Ishikawa (cell line): Measurements from ENCODE around the gene LSM8.

Experiments used
- CEBPB ChIP-seq: IDR thresholded peaks from 2 replicates; pipeline ENCODE4 v1.6.1; 2012
- CREB1 ChIP-seq: IDR thresholded peaks from 2 replicates; pipeline ENCODE4 v1.6.1; 2012; ENCODE audit warnings: low read depth
- EGR1 ChIP-seq: IDR thresholded peaks from 2 replicates; pipeline ENCODE4 v1.6.1; 2012
- EP300 ChIP-seq: IDR thresholded peaks from 2 replicates; pipeline ENCODE4 v1.6.1; 2012; ENCODE audit warnings: borderline replicate concordance
- FOXM1 ChIP-seq: IDR thresholded peaks from 2 replicates; pipeline ENCODE4 v1.6.1; 2012; ENCODE audit warnings: low read depth, borderline replicate concordance
- NFIC ChIP-seq: IDR thresholded peaks from 2 replicates; pipeline ENCODE4 v1.6.1; 2012
- RAD21 ChIP-seq: IDR thresholded peaks from 2 replicates; pipeline ENCODE4 v1.6.1; 2012; ENCODE audit warnings: low read depth
- TAF1 ChIP-seq: IDR thresholded peaks from 2 replicates; pipeline ENCODE4 v1.6.1; 2012; ENCODE audit warnings: low read depth, mild to moderate bottlenecking
- TCF12 ChIP-seq: IDR thresholded peaks from 2 replicates; pipeline ENCODE4 v1.6.1; 2012; ENCODE audit warnings: low read depth
- YY1 ChIP-seq: IDR thresholded peaks from 2 replicates; pipeline ENCODE4 v1.6.1; 2012; ENCODE audit warnings: low read depth
- TF ChIP-seq, protein P1 (sequence below): IDR thresholded peaks from 2 replicates; pipeline ENCODE4 v1.6.1; 2012; ENCODE audit warnings: low read depth, mild to moderate bottlenecking
- TF ChIP-seq, protein P2 (sequence below): IDR thresholded peaks from 2 replicates; pipeline ENCODE4 v1.6.1; 2012

DNA sequence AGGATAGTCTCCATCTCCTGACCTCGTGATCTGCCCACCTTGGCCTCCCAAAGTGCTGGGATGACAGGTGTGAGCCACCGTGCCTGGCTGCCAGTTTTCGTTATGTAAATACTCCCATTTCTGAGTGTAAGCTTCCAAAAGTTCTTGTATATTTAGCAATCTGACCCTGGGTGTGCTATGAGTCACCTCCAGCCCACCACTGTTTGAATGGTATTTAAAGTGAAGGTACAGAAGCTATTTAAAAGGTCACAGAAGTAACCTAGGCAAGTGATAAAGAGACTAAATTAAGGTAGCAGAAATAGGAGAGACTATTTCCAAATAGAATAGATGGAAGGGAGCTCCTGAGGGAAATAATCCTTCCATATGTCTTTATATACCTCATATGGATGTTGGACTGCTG lies 36.6 kb downstream of the LSM8 start:
- TF ChIP-seq TAF1, result no peak
- TF ChIP-seq EP300, result no peak
- TF ChIP-seq CEBPB, result no peak
- TF ChIP-seq, protein P1, sequence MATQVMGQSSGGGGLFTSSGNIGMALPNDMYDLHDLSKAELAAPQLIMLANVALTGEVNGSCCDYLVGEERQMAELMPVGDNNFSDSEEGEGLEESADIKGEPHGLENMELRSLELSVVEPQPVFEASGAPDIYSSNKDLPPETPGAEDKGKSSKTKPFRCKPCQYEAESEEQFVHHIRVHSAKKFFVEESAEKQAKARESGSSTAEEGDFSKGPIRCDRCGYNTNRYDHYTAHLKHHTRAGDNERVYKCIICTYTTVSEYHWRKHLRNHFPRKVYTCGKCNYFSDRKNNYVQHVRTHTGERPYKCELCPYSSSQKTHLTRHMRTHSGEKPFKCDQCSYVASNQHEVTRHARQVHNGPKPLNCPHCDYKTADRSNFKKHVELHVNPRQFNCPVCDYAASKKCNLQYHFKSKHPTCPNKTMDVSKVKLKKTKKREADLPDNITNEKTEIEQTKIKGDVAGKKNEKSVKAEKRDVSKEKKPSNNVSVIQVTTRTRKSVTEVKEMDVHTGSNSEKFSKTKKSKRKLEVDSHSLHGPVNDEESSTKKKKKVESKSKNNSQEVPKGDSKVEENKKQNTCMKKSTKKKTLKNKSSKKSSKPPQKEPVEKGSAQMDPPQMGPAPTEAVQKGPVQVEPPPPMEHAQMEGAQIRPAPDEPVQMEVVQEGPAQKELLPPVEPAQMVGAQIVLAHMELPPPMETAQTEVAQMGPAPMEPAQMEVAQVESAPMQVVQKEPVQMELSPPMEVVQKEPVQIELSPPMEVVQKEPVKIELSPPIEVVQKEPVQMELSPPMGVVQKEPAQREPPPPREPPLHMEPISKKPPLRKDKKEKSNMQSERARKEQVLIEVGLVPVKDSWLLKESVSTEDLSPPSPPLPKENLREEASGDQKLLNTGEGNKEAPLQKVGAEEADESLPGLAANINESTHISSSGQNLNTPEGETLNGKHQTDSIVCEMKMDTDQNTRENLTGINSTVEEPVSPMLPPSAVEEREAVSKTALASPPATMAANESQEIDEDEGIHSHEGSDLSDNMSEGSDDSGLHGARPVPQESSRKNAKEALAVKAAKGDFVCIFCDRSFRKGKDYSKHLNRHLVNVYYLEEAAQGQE, result no peak
- TF ChIP-seq NFIC, result no peak
- no peak for TF ChIP-seq YY1
- no peak for TF ChIP-seq CREB1
- TF ChIP-seq RAD21, result no peak
- no peak for TF ChIP-seq EGR1
- TF ChIP-seq, protein P2, sequence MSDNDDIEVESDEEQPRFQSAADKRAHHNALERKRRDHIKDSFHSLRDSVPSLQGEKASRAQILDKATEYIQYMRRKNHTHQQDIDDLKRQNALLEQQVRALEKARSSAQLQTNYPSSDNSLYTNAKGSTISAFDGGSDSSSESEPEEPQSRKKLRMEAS, result no peak
- no peak for TF ChIP-seq TCF12
- no peak for TF ChIP-seq FOXM1
